H9 (cell line): ENCODE measurements around the gene C3orf62. TPM values are rescaled to one million over a fixed set of nuclear protein-coding genes. Genes with fewer than 3 reads are reported as not detected.

ENCODE experiments used
- DNase-seq: peaks from one replicate; pipeline ENCODE4 v3.0.0-alpha.2; 2017
- H2AFZ ChIP-seq: one replicate; pipeline ENCODE4 v1.6.1; 2013; ENCODE audit warnings: mild to moderate bottlenecking, low read length, control low read depth, moderate library complexity
- H2AK5ac ChIP-seq: 2 replicates; pipeline ENCODE4 v1.6.1; 2013; ENCODE audit warnings: low read length, control low read depth, mixed read lengths; ENCODE audit not compliant: insufficient read length
- H2BK120ac ChIP-seq: one replicate; pipeline ENCODE4 v1.6.1; 2013; ENCODE audit warnings: low read depth, mild to moderate bottlenecking, low read length, control low read depth, inconsistent platforms; ENCODE audit not compliant: poor library complexity, severe bottlenecking
- H2BK12ac ChIP-seq: 2 replicates; pipeline ENCODE4 v1.6.1; 2013; ENCODE audit warnings: low read length, control low read depth, mixed read lengths, low read depth; ENCODE audit not compliant: insufficient read length
- H2BK15ac ChIP-seq: 2 replicates; pipeline ENCODE4 v1.6.1; 2013; ENCODE audit warnings: low read depth, low read length, control low read depth
- H2BK20ac ChIP-seq: one replicate; pipeline ENCODE4 v1.6.1; 2013; ENCODE audit warnings: low read depth, mild to moderate bottlenecking, low read length, control low read depth, inconsistent platforms; ENCODE audit not compliant: poor library complexity, severe bottlenecking
- H2BK5ac ChIP-seq: 2 replicates; pipeline ENCODE4 v1.6.1; 2013; ENCODE audit warnings: low read length, control low read depth, mixed read lengths; ENCODE audit not compliant: insufficient read length
- H3K14ac ChIP-seq: 2 replicates; pipeline ENCODE4 v1.6.1; 2013; ENCODE audit warnings: low read length, control low read depth; ENCODE audit not compliant: insufficient read depth
- H3K18ac ChIP-seq: 2 replicates; pipeline ENCODE4 v1.6.1; 2013; ENCODE audit warnings: low read depth, mild to moderate bottlenecking, mixed read lengths, low read length, control low read depth; ENCODE audit not compliant: insufficient read length
- H3K23ac ChIP-seq: 2 replicates; pipeline ENCODE4 v1.6.1; 2013; ENCODE audit warnings: low read length, control low read depth, mixed read lengths, low read depth; ENCODE audit not compliant: insufficient read length
- H3K23me2 ChIP-seq: 2 replicates; pipeline ENCODE4 v1.6.1; 2013; ENCODE audit warnings: low read depth, mild to moderate bottlenecking, mixed read lengths, low read length, control low read depth; ENCODE audit not compliant: insufficient read length, poor library complexity, severe bottlenecking
- H3K27ac ChIP-seq: 2 replicates; pipeline ENCODE4 v1.5.1; 2013; ENCODE audit warnings: low read length, control low read depth, mixed read lengths, low read depth; ENCODE audit not compliant: insufficient read length
- H3K27me3 ChIP-seq: 2 replicates; pipeline ENCODE4 v1.6.1; 2013; ENCODE audit warnings: low read length, control low read depth, inconsistent platforms; ENCODE audit not compliant: insufficient read depth
- H3K4ac ChIP-seq: 2 replicates; pipeline ENCODE4 v1.6.1; 2013; ENCODE audit warnings: low read depth, mild to moderate bottlenecking, control low read depth, inconsistent platforms, low read length, moderate library complexity
- H3K4me1 ChIP-seq: 2 replicates; pipeline ENCODE4 v1.6.1; 2013; ENCODE audit warnings: low read length, control low read depth, inconsistent platforms; ENCODE audit not compliant: insufficient read depth
- H3K4me2 ChIP-seq: 2 replicates; pipeline ENCODE4 v1.6.1; 2013; ENCODE audit warnings: low read length, control low read depth, mixed read lengths; ENCODE audit not compliant: insufficient read length, insufficient read depth
- H3K56ac ChIP-seq: 2 replicates; pipeline ENCODE4 v1.6.1; 2013; ENCODE audit warnings: low read depth, mild to moderate bottlenecking, mixed read lengths, low read length, control low read depth; ENCODE audit not compliant: insufficient read length
- H3K79me1 ChIP-seq: 2 replicates; pipeline ENCODE4 v1.6.1; 2013; ENCODE audit warnings: low read depth, mild to moderate bottlenecking, moderate library complexity, low read length, control low read depth, inconsistent platforms; ENCODE audit not compliant: insufficient read depth, poor library complexity, severe bottlenecking
- H3K79me2 ChIP-seq: 2 replicates; pipeline ENCODE4 v1.6.1; 2013; ENCODE audit warnings: low read length, control low read depth, inconsistent platforms; ENCODE audit not compliant: insufficient read depth
- H3K9ac ChIP-seq: 2 replicates; pipeline ENCODE4 v1.6.1; 2013; ENCODE audit warnings: low read length, control low read depth, mixed read lengths; ENCODE audit not compliant: insufficient read length; ENCODE audit errors: extremely low read depth
- H3K9me3 ChIP-seq: one replicate; pipeline ENCODE4 v1.6.1; 2013; ENCODE audit warnings: low read depth, low read length, inconsistent platforms; ENCODE audit not compliant: control insufficient read depth
- H3T11ph ChIP-seq: one replicate; pipeline ENCODE4 v1.6.1; 2013; ENCODE audit warnings: mild to moderate bottlenecking, low read length, control low read depth, inconsistent platforms
- H4K20me1 ChIP-seq: one replicate; pipeline ENCODE4 v1.6.1; 2013; ENCODE audit not compliant: control insufficient read depth, insufficient read length, insufficient read depth
- H4K5ac ChIP-seq: 2 replicates; pipeline ENCODE4 v1.6.1; 2013; ENCODE audit warnings: low read depth, mild to moderate bottlenecking, mixed read lengths, low read length, control low read depth; ENCODE audit not compliant: insufficient read length
- H4K8ac ChIP-seq: replicated peaks from 2 replicates; pipeline ENCODE4 v1.6.1; 2013; ENCODE audit warnings: low read length, control low read depth, mixed read lengths, low read depth; ENCODE audit not compliant: insufficient read length
- H4K91ac ChIP-seq: 2 replicates; pipeline ENCODE4 v1.6.1; 2013; ENCODE audit warnings: low read depth, mild to moderate bottlenecking, moderate library complexity, mixed read lengths, low read length, control low read depth; ENCODE audit not compliant: insufficient read length
- H3K27ac Mint-ChIP-seq, 3 experiments: 2 replicates in 2 of 3; 3 replicates in 1 of 3; pipeline ENCODE4 v1.8.0; 2020 to 2021; ENCODE audit warnings: mixed read lengths in 3 of 3, mild to moderate bottlenecking in 1 of 3, moderate library complexity in 1 of 3
- H3K27me3 Mint-ChIP-seq: 2 replicates; pipeline ENCODE4 v1.8.0; 2021; ENCODE audit warnings: low read depth, mild to moderate bottlenecking, moderate library complexity, mixed read lengths
- H3K36me3 Mint-ChIP-seq, 3 experiments: 2 replicates in 2 of 3; 3 replicates in 1 of 3; pipeline ENCODE4 v1.8.0; 2020 to 2021; ENCODE audit warnings: low read depth in 3 of 3, mixed read lengths in 3 of 3; ENCODE audit not compliant: insufficient read depth in 1 of 3
- H3K4me1 Mint-ChIP-seq, 2 experiments: 2 replicates each; pipeline ENCODE4 v1.8.0; 2020; ENCODE audit warnings: mixed read lengths in 2 of 2
- H3K4me3 Mint-ChIP-seq, 2 experiments: 2 replicates in 1 of 2; 3 replicates in 1 of 2; pipeline ENCODE4 v1.8.0; 2020 to 2021; ENCODE audit warnings: mild to moderate bottlenecking in 2 of 2, mixed read lengths in 2 of 2, moderate library complexity in 1 of 2
- H3K9me3 Mint-ChIP-seq, 2 experiments: 2 replicates in 1 of 2; 3 replicates in 1 of 2; pipeline ENCODE4 v1.8.0; 2020; ENCODE audit warnings: mild to moderate bottlenecking in 2 of 2, mixed read lengths in 2 of 2, moderate library complexity in 1 of 2
- CTCF ChIP-seq: fragments of 200-600 bp; sonication (generic); conservative IDR thresholded peaks from 3 replicates; pipeline ENCODE4 v1.8.0; 2021; ENCODE audit warnings: antibody characterized with exemption, mild to moderate bottlenecking
- WGBS: extraction: QIAGEN DNeasy Blood & Tissue Kit; methylation state at CpG from one replicate; pipeline ENCODE4 v1.1.7; 2013; ENCODE audit warnings: missing lambda C conversion rate, low lambda C conversion rate, mixed read lengths; ENCODE audit not compliant: insufficient read length; ENCODE audit errors: extremely low coverage; 5-methylcytosine and 5-hydroxymethylcytosine counted together
- total RNA-seq: library from RNA; stranded (reverse); gene quantifications from 2 replicates; pipeline ENCODE4 v1.2.1, GENCODE V29; 2021

The C3orf62 gene
- total RNA-seq, 1 experiment from 2014 or later: 4.5 TPM

GRCh38 chr3:49296781-49297411 lies 19.9 kb upstream of the C3orf62 start:
- Histone ChIP-seq H2BK120ac (no peak overlapping the region), H3K27me3 (no peaks in the 10 kb centered on the region), H3K79me2 (no peaks in the 10 kb centered on the region), H3K9ac (no peak overlapping the region), H2AFZ (no peak overlapping the region), H3K23me2 (no peaks in the 10 kb centered on the region), H4K8ac (no peak overlapping the region), H4K5ac (no peak overlapping the region), H2BK20ac (no peak overlapping the region), H2BK15ac (no peak overlapping the region), H2AK5ac (no peak overlapping the region), H3K27ac (no peak overlapping the region), H3K56ac (no peak overlapping the region), H3T11ph (no peak overlapping the region), H4K20me1 (no peaks in the 10 kb centered on the region), H3K23ac (no peak overlapping the region), H3K18ac (no peak overlapping the region), H2BK12ac (no peak overlapping the region), H3K9me3 (no peaks in the 10 kb centered on the region), H3K4ac (no peak overlapping the region), H4K91ac (no peak overlapping the region), H2BK5ac (no peak overlapping the region), H3K79me1 (no peaks in the 10 kb centered on the region), H3K14ac (no peak overlapping the region), H3K4me1 (no peaks in the 10 kb centered on the region), H3K4me2 (no peak overlapping the region)
- Mint-ChIP-seq H3K4me1 (no peaks in the 10 kb centered on the region), H3K27ac (peak overlapping the region in 1 of 3 experiments; percentile 24; a peak in 2 of 7 replicates), H3K27me3 (no peaks in the 10 kb centered on the region), H3K9me3 (no peaks in the 10 kb centered on the region; a peak in 2 of 5 replicates), H3K36me3 (peaks cover 34 to 73% (median 62%) of the 10 kb centered on the region in 3 experiments; a peak in 6 of 7 replicates), H3K4me3 (peak overlapping the region in 1 of 2 experiments; percentile 13; a peak in 1 of 5 replicates)
- TF ChIP-seq CTCF: no peak
- WGBS: no CpG with 5 or more reads among the region's 2 CpGs
- DNase-seq: no peak
